Activated effector memory CD4-positive, alpha-beta T cell treated with anti-CD3 and anti-CD28 coated beads, Interleukin-2, amount 50 U/mL, for 16 hours (primary cell): ENCODE measurements around the gene KLRK1.
"Not testable (repeated sequence)": the region's sequence is repeated elsewhere in the genome, so short reads cannot be mapped to it uniquely, and the experiment has no call there.

Experiments
- DNase-seq: peaks from one replicate; pipeline ENCODE4 v3.0.0-alpha.2; 2020

The KLRK1 gene

DNA sequence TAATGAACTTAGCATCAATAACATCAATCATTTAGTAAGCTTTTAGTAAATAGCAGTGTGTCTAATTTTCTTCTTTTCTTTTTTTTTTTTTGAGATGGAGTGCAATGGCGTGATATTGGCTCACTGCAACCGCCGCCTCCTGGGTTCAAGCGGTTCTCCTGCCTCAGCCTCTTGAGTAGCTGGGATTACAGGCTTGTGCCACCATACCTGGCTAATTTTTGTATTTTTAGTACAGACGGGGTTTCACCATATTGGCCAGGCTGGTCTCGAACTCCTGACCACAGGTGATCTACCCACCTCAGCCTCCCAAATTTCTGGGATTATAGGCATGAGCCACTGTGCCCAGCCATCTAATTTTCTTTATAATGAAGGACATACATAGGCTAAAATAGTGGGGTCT, 2.3 kb downstream of the KLRK1 start:
- not testable (repeated sequence) for DNase-seq

DNA sequence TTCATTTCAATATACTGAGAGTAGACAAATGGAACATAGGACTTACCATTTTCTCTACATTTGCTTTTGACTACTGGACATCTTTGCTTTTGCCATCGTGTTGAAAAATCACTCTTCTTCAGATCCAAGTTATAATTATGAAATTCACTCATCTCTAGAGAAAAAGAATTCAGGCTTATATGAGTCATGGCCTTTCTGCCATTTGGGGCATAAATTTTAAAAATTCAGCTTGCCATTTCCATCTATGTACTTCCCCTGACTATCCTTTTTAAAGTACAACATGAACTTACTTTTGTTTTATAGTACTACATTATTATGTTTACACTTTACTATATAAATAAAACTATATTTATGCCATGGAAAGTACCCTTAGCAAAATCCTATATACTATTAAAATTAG, 3.0 kb downstream of the KLRK1 start:
- no peak for DNase-seq

DNA sequence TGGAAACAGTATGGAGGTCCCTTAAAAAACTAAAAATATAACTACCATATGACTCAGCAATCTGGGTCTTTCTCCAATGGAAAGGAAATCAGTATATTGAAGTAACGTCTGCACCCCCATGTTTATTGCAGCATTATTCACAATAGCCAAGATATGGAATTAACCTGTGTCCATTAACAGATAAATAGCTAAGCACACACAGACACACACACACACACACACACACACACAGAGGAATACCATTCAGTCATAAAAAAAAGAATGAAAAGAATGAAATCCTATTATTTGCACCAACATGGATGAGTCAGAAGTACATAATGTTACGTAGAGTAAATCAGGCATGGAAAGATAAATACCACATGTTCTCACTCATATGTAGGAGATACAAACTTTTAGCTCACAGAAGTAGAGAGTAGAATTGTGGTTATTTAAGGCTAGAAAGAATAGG, 4.7 kb downstream of the KLRK1 start:
- DNase-seq = no peak

DNA sequence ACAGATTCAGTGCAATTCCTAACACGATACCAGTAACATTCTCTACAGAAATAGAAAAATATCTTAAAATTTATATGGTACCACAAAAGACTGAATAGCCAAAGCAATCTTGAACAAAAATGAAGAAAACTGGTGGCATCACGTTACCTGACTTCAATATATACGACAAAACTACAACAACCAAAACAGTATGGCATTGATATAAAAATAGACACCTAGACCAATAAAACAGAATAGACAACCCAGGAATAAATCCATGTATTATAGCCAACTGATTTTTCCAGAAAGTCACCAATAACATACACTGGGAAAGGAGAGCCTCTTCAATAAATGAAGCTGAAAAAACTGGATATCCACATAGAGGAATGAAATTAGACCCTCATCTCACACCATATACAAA, 5.7 kb downstream of the KLRK1 start:
- DNase-seq = no peak

DNA sequence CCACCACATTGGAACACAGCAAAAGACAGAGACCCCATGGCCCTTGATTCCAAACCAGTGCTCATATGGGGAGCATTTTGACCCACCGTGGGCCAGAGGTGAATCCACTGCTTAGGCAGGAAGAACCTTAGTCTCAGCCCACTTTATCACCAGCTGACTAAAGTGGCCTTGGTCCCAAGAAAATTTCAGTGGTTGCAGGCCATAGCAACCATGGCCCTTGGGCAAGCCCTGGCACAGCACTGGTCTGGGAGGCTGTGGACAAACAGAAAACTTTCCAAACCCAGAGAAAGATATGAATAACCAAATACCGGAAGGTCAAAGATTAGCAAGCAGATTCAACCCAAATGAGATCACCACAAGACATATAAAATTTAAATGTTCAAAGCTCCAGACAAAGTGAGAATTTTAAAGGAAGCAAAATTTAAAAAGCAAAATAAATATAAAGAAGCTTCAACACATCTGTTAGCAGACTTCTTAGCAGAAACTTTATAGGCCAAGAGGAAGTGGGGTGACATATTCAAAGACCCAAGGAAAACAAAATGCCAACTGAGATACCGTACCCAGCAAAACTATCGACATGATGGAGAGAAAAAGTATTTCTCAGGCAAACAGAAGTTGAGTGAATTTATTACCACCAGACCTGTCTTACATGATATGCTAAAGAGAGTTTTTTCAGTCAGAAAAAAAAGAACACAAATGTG, 7.8 kb downstream of the KLRK1 start:
- no peak for DNase-seq

- not testable (repeated sequence) for DNase-seq
Observed at GRCh38 chr12:10378737-10379136, 11.1 kb downstream of the KLRK1 start.

GRCh38 chr12:10374624-10375018, 15.2 kb downstream of the KLRK1 start:
- DNase-seq = no peak

DNA sequence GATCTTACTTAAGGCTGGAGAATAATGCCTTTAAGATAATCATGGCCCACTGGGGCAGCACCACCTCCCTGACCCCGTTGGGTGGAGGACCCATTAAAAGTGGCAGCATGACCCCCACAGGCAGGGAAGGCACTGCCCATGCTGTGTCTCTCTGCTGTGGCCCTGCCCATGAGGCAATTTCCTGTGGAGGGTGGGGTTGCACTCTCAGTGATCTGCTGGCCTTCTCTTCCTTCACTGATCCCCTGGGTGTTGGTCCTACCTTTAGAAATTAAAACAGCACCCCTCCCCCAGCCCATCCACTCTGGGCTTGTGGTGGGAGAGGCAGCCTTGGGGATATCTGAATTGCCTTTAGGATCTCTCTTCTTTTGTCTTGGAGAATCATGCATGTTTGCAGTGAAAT, 17.3 kb downstream of the KLRK1 start:
- no peak for DNase-seq

DNA sequence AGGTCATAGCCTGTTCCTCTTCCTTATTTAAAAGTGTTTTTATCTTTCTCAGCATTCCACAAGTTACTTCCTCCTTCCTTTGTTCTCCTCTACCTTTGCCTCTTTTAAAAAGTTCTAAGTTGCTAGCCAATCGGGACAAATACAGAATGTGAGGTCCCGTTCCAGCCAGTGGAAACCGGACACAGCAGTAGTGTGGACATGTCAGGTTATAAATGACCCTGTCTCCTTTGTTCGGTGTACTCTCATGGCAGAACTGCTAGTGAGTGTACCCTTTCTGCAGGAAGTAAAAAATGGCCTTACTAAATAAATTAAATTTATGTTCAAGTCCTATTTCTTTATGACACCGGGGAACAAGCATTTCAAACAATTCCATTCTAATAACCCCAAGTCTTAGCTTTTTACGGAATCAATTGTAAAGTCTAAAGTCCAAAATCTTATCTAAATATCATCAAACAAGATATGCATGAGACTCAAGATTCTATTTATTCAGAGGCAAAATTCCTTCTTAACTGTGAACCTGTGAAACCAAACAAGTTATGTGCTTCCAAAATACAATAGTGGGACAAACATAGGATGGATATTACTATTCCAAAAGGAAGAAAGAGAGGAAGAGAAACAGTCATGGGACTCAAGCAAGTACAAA, 17.8 kb downstream of the KLRK1 start:
- not testable (repeated sequence) for DNase-seq

DNA sequence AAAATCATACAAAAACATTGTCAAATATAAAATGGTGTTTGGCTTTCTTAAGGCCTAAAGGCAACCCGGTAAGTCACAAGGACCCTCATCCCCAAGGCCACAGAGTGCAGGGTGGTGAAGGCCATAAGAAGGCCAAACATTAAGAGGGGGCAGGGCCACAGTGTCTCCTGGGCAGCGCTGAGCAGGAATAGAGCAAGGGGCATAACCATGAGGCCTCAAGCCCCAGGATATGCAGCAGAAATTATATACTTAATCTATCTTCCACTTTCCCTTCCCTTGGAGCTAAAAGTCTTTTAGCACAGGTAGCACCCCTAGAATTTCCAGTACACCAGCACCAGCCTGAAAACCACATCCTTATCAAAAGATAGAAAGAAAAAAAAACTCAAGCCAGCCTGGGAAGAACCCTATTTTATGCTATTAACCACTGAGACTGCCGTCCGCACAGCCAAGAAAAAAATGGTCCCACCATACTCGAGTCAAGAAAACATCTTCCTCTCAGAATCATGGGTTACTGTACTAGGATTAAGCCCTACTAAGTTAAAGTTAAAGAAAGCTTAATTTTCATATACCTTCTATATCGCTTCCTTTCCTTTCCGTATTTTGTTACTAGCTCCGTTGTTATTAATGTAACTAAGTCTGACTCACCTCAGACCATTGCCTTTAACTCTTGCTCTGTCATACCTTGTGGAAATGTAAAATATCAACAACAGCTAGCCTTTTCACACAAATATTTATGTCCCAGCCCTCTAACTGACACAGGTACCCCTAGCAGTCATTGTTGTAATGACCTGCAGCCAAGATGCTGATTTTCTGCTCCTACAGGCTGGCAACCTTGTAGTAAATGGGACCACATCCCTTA, 20.1 kb downstream of the KLRK1 start:
- no peak for DNase-seq

- no peak for DNase-seq
Observed at GRCh38 chr12:10368206-10369171, 21.4 kb downstream of the KLRK1 start.

DNA sequence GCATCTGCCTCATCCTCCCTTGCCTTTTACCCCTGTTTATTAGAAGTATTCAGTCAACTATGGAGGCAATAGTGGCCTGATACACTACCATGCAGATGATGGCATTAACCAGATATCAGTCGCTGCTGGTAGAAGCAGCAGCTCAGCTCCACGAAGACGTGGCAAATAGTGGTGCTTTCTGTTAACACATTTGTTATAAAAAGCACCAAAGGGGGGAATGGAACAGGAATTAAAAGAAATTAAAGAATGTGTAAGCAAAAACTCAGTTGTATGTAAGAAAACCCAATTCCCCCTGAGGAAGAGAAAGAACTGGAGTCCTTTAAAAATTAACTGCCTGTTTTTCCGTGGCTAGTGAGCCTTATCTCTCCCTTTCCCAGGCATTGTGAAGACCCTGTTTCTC, 22.1 kb downstream of the KLRK1 start:
- DNase-seq = not testable (repeated sequence)

GRCh38 chr12:10366875-10367274, 23.0 kb downstream of the KLRK1 start:
- DNase-seq = no peak

- no peak for DNase-seq
Observed at GRCh38 chr12:10365696-10366405, 24.0 kb downstream of the KLRK1 start.

DNA sequence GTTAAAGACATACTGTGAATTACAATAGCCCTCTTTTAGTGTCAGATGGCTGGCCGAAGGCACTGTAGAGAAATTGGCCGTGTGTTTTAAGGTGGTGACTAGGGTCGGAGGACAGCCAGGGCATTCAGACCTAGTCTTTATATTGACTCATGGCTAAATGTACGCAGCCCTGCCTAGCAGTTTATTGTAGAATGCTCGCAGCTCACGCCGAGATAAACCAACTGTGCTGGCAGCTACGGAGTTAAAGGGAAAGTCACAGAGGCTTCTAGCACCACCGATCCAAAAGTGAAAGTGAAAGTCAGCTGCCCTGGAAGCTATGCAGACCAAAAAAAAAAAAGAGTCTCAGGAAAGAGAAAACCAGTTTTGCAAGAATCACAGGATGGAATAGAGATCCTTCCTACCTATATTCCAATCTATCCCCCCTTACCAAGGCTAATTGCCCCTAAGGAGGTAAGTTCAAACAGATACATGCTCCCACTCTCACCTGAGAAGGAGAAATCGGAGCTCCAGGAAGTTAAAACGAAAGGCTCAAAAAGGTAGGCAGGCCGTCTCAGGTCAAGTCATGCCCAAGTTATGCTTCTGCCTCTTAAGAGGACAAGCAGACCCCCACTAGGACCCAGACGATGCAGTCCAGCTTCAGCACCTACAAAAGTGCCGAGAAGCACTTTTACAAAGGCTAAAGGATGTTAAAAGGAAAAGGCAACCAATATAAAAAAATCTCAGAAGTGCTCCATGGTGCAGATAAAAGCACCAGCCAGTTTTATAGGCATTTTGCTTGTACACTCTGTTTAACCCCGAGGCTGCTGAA, 24.8 kb downstream of the KLRK1 start:
- peak; percentile 79 for DNase-seq

DNA sequence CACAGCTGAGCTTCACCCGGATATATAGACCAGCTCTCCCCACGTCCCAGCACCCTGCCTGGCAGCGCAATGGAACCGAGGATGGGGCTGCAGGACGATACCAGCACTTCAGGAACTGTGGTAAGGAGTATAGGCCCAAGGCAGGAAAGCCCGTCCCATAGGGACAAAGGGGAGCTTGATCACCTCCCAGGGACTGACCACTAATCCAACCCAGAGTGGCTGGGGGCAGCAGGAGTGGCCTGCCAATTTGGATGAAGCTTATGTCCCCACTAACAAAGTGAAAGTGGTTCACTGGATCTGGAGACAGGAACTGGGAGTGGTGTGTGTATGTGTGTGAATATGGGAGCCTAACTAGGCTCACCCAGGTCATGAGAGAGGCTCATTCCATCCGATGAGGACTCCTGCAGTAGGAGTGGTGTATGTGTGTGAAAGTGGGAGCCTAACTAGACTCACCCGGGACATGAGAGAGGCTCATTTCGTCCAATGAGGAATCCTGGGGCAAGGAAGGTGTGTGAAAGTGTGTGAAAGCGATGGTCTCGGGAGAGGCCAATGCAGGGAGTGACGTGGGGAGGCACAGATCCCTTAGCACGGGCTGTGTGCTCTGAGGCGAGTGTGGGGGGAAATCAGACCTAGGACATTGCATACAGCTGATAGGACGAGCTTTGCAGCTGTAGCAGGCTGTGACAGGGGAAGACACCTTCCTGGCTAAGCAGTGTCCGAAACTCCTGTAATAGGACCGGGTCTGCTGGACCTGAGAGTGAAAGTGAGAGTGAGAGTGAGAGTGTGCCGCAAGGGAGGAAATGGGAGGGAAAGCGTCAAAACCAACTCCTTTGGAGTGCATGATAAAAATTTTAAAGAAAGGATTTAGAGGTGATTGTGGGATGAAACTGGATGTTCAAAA, 25.7 kb downstream of the KLRK1 start:
- peak; percentile 64 for DNase-seq

DNA sequence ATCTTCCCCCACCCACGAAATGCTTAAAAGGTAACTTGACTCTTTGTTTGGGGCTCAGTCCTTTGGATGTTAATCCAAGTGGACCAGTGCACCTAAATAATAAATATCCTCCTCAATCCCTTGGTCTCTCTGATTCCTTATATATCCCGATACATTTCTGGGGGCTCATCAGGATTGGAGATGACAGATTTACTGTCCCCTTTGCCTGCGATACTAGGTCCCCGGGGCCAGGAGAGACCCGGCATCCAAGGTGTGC, 26.3 kb downstream of the KLRK1 start:
- no peak for DNase-seq

GRCh38 chr12:10362828-10363657, 26.8 kb downstream of the KLRK1 start:
- DNase-seq = no peak

DNA sequence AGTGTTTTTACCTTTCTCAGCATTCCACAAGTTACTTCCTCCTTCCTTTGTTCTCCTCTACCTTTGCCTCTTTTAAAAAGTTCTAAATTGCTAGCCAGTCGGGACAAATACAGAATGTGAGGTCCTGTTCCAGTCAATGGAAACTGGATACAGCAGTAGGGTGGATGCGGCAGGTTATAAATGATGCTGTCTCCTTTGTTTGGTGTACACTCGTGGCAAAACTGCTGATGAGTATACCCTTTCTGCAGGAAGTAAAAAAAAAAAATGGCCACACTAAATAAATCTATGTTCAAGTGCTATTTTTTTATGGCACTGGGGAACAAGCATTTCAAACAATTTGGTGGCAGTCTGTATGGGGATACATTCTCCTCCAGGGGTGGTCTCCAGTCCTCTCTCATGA, 27.5 kb downstream of the KLRK1 start:
- no peak for DNase-seq
